ENCODE results near the gene RHOF. TPM values are rescaled to one million over a fixed set of nuclear protein-coding genes. Genes with fewer than 3 reads are reported as not detected.
A peak's percentile ranks its signal among the peaks of the same experiment; 100 is the strongest.

Gene RHOF
- total and polyA plus RNA-seq, 2 of the 13 experiments (the other 11 are each of a cell fraction or from before 2014, with no cell fraction given): 14.6 to 32.2 TPM

DNA sequence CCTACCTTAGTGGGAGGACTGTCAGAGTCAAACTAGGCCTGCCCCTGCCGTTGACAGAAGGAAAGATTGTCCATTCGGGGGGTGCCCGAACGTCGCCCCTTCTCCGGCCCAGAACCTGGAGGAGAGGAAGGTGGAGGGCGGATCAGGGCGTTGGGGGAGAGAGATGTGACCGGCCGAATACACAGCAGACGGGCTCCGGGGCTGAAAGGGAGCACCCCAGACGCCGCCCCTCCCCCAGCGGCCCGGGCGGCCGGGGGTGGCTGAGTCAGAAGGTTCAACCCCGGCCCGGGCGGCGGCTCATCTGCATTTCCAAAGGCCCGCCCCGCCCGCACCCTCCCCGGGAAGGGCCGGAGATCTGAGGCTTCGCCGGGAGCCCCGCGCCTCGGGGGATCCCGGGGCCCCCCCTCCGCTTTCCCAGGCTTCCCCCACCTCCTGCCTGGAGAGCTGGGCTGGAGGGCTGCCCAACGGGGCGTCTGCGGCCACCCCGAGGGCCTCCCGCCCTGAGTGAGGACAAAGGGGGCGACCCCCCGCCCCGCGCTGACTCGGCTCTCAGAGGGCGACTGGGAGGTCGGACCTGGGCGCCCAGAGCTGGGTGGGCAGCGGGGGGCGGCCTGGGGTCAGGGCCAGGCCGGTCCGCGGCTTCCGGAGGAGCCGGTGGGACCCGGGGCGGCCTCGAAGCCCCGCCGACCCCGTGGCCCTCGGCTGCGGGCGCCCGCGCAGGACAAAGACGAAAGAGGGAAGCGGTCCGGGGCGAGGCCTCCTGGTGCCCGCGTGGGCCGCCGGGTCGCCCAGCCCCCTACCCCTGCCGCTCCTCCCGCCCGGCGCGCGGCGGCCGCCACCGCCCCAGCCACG, 6.6 kb upstream of the RHOF start (continued):
- TF ChIP-seq, protein P1, sequence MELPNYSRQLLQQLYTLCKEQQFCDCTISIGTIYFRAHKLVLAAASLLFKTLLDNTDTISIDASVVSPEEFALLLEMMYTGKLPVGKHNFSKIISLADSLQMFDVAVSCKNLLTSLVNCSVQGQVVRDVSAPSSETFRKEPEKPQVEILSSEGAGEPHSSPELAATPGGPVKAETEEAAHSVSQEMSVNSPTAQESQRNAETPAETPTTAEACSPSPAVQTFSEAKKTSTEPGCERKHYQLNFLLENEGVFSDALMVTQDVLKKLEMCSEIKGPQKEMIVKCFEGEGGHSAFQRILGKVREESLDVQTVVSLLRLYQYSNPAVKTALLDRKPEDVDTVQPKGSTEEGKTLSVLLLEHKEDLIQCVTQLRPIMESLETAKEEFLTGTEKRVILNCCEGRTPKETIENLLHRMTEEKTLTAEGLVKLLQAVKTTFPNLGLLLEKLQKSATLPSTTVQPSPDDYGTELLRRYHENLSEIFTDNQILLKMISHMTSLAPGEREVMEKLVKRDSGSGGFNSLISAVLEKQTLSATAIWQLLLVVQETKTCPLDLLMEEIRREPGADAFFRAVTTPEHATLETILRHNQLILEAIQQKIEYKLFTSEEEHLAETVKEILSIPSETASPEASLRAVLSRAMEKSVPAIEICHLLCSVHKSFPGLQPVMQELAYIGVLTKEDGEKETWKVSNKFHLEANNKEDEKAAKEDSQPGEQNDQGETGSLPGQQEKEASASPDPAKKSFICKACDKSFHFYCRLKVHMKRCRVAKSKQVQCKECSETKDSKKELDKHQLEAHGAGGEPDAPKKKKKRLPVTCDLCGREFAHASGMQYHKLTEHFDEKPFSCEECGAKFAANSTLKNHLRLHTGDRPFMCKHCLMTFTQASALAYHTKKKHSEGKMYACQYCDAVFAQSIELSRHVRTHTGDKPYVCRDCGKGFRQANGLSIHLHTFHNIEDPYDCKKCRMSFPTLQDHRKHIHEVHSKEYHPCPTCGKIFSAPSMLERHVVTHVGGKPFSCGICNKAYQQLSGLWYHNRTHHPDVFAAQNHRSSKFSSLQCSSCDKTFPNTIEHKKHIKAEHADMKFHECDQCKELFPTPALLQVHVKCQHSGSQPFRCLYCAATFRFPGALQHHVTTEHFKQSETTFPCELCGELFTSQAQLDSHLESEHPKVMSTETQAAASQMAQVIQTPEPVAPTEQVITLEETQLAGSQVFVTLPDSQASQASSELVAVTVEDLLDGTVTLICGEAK (IDR thresholded peaks at IDR 0.05): no peak
- TF ChIP-seq, protein P1 (CRISPR knock-in tag; IDR thresholded peaks at IDR 0.05): no peak
- no peak; the same call in 1 of the 2 replicates for TF ChIP-seq ZNF629 (CRISPR knock-in tag; conservative IDR thresholded peaks at IDR 0.05)
- no peak for TF ChIP-seq ZNF713 (CRISPR knock-in tag; IDR thresholded peaks at IDR 0.05)
- no peak for TF ChIP-seq RBAK (CRISPR knock-in tag; IDR thresholded peaks at IDR 0.05)
- TF ChIP-seq PRPF4 (IDR thresholded peaks at IDR 0.05; ENCODE audit: low read depth, low read length, poor library complexity, severe bottlenecking): no peak
- no peak for TF ChIP-seq ZNF572 (CRISPR knock-in tag; IDR thresholded peaks at IDR 0.05)
- no peak; the same call in 1 of the 2 replicates for TF ChIP-seq ZBTB38 (CRISPR knock-in tag; IDR thresholded peaks at IDR 0.05)
- no peak for TF ChIP-seq ZNF10 (CRISPR knock-in tag; IDR thresholded peaks at IDR 0.05; ENCODE audit: borderline replicate concordance, low read depth)
- TF ChIP-seq, protein P2, sequence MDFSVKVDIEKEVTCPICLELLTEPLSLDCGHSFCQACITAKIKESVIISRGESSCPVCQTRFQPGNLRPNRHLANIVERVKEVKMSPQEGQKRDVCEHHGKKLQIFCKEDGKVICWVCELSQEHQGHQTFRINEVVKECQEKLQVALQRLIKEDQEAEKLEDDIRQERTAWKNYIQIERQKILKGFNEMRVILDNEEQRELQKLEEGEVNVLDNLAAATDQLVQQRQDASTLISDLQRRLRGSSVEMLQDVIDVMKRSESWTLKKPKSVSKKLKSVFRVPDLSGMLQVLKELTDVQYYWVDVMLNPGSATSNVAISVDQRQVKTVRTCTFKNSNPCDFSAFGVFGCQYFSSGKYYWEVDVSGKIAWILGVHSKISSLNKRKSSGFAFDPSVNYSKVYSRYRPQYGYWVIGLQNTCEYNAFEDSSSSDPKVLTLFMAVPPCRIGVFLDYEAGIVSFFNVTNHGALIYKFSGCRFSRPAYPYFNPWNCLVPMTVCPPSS (IDR thresholded peaks at IDR 0.05): no peak
- TF ChIP-seq MAZ (IDR thresholded peaks at IDR 0.05; ENCODE audit: borderline replicate concordance, low read depth, low read length): peak; percentile 68
- TF ChIP-seq MAZ (CRISPR knock-in tag; IDR thresholded peaks at IDR 0.05; ENCODE audit: low read depth): no peak
- TF ChIP-seq, protein P3, sequence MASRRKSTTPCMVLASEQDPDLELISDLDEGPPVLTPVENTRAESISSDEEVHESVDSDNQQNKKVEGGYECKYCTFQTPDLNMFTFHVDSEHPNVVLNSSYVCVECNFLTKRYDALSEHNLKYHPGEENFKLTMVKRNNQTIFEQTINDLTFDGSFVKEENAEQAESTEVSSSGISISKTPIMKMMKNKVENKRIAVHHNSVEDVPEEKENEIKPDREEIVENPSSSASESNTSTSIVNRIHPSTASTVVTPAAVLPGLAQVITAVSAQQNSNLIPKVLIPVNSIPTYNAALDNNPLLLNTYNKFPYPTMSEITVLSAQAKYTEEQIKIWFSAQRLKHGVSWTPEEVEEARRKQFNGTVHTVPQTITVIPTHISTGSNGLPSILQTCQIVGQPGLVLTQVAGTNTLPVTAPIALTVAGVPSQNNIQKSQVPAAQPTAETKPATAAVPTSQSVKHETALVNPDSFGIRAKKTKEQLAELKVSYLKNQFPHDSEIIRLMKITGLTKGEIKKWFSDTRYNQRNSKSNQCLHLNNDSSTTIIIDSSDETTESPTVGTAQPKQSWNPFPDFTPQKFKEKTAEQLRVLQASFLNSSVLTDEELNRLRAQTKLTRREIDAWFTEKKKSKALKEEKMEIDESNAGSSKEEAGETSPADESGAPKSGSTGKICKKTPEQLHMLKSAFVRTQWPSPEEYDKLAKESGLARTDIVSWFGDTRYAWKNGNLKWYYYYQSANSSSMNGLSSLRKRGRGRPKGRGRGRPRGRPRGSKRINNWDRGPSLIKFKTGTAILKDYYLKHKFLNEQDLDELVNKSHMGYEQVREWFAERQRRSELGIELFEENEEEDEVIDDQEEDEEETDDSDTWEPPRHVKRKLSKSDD (CRISPR knock-in tag; IDR thresholded peaks at IDR 0.05; ENCODE audit: low read depth): no peak
- TF ChIP-seq NR2C2 (CRISPR knock-in tag; IDR thresholded peaks at IDR 0.05; ENCODE audit: borderline replicate concordance): 0 out of 2 replicates have a peak, but pooled peaks have one; percentile 51
- no peak for TF ChIP-seq KDM1A (CRISPR knock-in tag; IDR thresholded peaks at IDR 0.05)
- peak; percentile 83 for TF ChIP-seq ZNF746 (CRISPR knock-in tag; IDR thresholded peaks at IDR 0.05)

All from HepG2 (cell line).